GM21367 (cell line): ENCODE data around the gene RASA4.
"Not testable (repeated sequence)": the region's sequence is repeated elsewhere in the genome, so short reads cannot be mapped to it uniquely, and the experiment has no call there.

Source experiments
- ATAC-seq: cut with Tn5 transposase; IDR thresholded peaks from one replicate; pipeline ENCODE4 v1.9.1; 2021; ENCODE audit not compliant: unreplicated experiment

Gene RASA4

DNA sequence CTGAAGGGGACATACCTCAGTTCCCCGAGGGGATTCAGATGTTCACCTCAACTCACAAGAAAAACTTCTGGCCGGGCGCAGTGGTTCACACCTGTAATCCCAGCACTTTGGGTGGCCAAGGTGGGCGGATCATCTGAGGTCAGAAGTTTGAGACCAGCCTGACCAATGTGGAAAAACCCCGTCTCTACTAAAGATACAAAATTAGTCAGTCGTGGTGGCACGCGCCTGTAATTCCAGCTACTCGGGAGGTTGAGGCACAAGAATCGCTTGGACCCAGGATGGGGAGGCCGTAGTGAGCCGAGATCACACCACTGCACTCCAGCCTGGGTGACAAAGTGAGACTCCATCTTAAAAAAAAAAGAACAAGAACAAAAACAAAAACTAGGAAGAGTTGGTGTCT lies 71.3 kb downstream of the RASA4 start:
- ATAC-seq, result not testable (repeated sequence)

DNA sequence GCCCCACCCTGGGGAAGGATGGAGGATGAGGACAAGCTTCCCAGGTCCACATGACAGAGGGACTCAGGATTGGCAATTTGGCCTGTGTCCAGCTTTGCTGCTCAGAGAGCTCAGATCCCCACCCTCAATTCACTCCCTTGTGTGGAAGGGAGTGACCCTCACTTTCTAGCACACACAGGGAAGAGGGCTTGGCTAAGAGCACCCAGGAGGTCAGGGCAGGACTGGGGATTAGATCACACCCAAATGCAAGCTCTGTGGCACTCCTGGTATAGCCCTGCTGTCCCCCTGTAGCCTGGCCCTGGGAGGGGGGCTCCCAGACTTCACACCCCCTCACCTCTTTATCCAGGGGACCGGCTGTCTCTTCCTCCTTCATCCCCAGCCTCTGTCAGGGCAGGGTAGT lies 72.2 kb downstream of the RASA4 start:
- ATAC-seq, result not testable (repeated sequence)

DNA sequence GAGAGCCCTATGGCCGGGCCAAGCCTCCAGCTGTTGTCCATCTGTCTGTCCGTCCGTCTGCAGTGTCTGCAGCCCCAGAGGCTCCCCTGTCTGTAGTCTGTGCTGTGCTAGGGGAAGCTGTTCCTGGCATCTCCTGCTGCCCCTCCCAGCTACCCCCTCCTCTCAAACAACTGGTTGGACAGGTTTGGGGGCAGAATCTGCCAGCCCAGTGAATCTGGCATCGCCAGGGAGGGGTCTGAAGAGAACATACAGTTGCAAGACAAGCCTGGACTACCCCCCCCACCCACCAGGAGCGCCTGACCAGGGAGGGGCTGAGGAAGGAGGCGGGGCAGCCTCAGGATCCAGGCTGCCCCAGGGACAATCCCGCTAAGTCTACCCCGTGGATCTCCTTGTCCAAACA lies 73.0 kb downstream of the RASA4 start, which contains the start of gene UPK3BL2:
UPK3BL2 (minus strand) TSS at position 101 of the 400 bp plus-strand sequence; CDS start at position 41, 60 bp downstream.
- ATAC-seq, result not testable (repeated sequence)

DNA sequence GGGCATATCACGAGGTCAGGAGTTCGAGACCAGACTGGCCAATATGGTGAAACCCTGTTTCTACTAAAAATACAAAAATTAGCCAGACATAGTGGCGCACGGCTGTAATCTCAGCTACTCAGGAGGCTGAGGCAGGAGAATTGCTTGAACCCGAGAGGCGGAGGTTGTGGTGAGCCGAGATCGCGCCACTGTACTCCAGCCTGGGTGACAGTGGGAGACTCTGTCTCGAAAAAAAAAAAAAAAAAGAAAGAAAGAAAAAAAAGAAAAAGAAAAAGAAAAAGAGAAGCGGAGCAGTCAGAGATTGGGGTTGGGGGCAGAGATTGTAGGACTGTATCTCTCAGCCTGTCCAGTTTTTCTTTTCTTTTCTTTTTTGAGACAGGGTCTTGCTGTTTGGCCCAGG lies 73.8 kb downstream of the RASA4 start:
- ATAC-seq, result not testable (repeated sequence)

DNA sequence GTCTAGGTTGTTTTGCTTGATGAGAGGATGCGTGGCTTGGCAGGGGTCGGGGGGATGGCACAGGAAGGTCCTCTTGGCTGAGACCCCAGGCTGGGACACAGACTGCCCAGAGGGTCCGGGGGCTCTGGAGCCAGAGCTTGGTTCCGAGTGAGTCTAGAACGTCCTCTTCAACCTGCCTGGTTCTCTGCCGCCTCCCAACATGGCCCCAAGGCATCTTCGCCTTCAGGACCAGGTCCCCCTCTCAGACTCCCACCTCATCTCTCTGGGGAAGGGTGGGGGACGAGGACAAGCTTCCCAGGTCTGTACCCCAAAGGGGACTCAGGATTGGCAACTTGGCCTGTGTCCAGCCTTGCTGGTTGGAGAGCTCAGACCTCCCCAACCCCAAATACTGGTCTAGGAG lies 74.5 kb downstream of the RASA4 start:
- not testable (repeated sequence) for ATAC-seq

DNA sequence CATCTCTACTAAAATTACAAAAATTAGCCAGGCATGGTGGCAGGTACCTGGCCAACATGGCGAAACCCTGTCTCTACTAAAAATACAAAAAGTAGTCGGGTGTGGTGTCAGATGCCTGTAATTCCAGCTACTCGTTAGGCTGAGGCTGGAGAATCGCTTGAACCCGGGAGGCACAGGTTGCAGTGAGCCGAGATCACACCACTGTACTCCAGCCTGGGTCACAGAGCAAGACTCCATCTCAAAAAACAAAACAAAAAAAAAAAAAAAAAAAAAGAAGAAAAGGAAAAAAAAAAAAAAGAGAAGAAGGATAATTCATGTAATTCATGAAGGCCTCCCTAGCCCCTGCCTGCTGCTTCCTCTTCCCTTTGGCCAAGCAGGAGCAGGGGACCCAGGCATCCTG lies 76.0 kb downstream of the RASA4 start:
- not testable (repeated sequence) for ATAC-seq

GRCh38 chr7:102535062-102535615 lies 81.4 kb downstream of the RASA4 start:
- not testable (repeated sequence) for ATAC-seq

GRCh38 chr7:102532127-102532526 lies 84.4 kb downstream of the RASA4 start:
- ATAC-seq, result not testable (repeated sequence)

DNA sequence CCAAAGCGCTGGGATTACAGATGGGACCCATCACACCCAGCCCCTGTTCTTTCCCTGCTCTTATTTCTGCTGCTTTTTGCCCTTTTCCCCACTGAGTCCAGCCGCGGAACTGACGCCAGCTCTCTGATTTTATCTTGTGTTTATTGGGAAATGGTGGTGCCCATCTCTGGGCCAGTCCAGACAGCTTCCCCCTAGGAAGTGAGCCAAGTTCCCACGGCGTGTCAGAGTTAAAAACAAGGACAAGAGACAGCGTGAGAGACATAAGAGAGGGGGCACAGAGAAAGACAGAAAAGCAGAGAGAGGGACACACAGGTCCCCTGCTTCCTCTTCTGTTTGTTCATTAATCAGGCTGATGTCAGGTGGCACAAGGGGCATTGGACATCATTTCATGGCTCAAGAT lies 85.0 kb downstream of the RASA4 start:
- ATAC-seq, result not testable (repeated sequence)

- not testable (repeated sequence) for ATAC-seq
Observed at GRCh38 chr7:102527822-102528793, 88.4 kb downstream of the RASA4 start.

DNA sequence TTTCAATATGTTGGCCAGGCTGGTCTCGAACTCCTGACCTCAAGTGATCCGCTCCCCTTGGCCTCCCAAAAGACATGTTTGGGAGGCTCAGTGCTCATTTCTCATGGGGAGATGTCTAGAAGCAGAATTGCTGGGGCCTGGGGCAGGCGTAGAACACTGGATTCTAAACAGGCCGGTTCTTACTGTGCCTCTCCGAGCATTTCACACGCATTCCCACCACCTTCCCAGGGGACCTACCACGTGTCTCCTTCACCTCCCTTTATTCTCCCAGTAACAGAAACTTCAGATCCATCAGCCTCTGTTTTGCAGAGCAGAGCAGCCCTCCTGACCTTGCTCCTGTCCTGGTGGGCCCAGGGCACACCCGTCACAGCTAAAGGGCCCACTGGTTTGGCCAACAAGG lies 89.4 kb downstream of the RASA4 start:
- ATAC-seq, result not testable (repeated sequence)

- ATAC-seq, result not testable (repeated sequence)
Observed at GRCh38 chr7:102524803-102525202, 91.8 kb downstream of the RASA4 start.
